RWPE2 (cell line): ENCODE data around the gene ERGIC1.

ENCODE experiments used
- ATAC-seq: fragments of 200-7000 bp; cut with Tn5 transposase; 3 replicates; pipeline ENCODE4 v1.9.1; 2021; ENCODE audit warnings: low read depth
- DNase-seq: peaks from one replicate; pipeline ENCODE4 v3.0.0-alpha.2; 2020; ENCODE audit warnings: low spot score
- H3K27ac ChIP-seq: fragments of 450-650 bp; 2 replicates; pipeline ENCODE4 v1.5.1; 2017; ENCODE audit warnings: mild to moderate bottlenecking; ENCODE audit not compliant: poor library complexity, severe bottlenecking
- H3K27me3 ChIP-seq: fragments of 250-450 bp; sonication (Bioruptor Pico); 2 replicates; pipeline ENCODE4 v1.5.1; 2021; ENCODE audit warnings: mild to moderate bottlenecking, moderate library complexity; ENCODE audit not compliant: insufficient read depth, poor library complexity, severe bottlenecking
- H3K36me3 ChIP-seq: fragments of 250-450 bp; sonication (Bioruptor Pico); 2 replicates; pipeline ENCODE4 v1.5.1; 2020; ENCODE audit warnings: low read depth, mild to moderate bottlenecking, moderate library complexity
- H3K4me1 ChIP-seq: fragments of 250-450 bp; sonication (Bioruptor Pico); 2 replicates; pipeline ENCODE4 v1.5.1; 2021; ENCODE audit warnings: mild to moderate bottlenecking, moderate library complexity; ENCODE audit not compliant: insufficient read depth, poor library complexity, severe bottlenecking
- H3K4me3 ChIP-seq: fragments of 250-450 bp; sonication (Bioruptor Pico); 2 replicates; pipeline ENCODE4 v1.5.1; 2021; ENCODE audit warnings: mild to moderate bottlenecking, moderate library complexity; ENCODE audit not compliant: severe bottlenecking
- H3K9me3 ChIP-seq: fragments of 250-450 bp; sonication (Bioruptor Pico); 2 replicates; pipeline ENCODE4 v1.5.1; 2021; ENCODE audit warnings: mild to moderate bottlenecking, moderate library complexity; ENCODE audit not compliant: severe bottlenecking
- TF ChIP-seq, protein P1 (sequence below): fragments of 450-650 bp; IDR thresholded peaks from one replicate; pipeline ENCODE4 v1.5.1; 2017; ENCODE audit warnings: mild to moderate bottlenecking, moderate library complexity; ENCODE audit not compliant: poor library complexity, severe bottlenecking

ERGIC1 gene

DNA sequence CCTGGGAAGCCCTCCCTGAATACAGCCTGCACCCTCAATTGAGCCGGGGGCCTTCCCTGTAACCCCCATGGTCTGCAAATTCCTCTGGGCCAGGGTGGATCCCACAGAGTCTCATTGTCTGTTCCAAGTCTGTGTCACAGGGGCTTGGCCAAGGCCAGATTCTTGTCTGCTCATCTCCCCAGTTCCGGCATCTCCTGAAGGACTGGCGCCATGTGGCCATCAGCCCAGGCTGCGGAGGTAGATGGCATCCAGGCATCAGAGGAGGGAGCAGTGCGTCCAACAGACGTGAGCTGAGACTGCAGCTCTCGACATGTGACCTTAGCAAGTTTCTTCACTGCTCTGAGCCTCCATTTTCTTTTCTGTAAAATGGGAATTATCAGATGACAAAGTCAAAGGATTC lies 87.9 kb downstream of the ERGIC1 start:
- H3K36me3 ChIP-seq = peaks cover 79% of the 10 kb centered on the region
- H3K4me1 ChIP-seq = peaks cover 12% of the 10 kb centered on the region
- H3K4me3 ChIP-seq = no peak overlapping the region
- ATAC-seq (no peak), DNase-seq (no peak)
- H3K27ac ChIP-seq = no peak overlapping the region
- H3K27me3 ChIP-seq = no peaks in the 10 kb centered on the region
- no peaks in the 10 kb centered on the region for H3K9me3 ChIP-seq
- TF ChIP-seq, protein P1, sequence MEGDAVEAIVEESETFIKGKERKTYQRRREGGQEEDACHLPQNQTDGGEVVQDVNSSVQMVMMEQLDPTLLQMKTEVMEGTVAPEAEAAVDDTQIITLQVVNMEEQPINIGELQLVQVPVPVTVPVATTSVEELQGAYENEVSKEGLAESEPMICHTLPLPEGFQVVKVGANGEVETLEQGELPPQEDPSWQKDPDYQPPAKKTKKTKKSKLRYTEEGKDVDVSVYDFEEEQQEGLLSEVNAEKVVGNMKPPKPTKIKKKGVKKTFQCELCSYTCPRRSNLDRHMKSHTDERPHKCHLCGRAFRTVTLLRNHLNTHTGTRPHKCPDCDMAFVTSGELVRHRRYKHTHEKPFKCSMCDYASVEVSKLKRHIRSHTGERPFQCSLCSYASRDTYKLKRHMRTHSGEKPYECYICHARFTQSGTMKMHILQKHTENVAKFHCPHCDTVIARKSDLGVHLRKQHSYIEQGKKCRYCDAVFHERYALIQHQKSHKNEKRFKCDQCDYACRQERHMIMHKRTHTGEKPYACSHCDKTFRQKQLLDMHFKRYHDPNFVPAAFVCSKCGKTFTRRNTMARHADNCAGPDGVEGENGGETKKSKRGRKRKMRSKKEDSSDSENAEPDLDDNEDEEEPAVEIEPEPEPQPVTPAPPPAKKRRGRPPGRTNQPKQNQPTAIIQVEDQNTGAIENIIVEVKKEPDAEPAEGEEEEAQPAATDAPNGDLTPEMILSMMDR = no peak

DNA sequence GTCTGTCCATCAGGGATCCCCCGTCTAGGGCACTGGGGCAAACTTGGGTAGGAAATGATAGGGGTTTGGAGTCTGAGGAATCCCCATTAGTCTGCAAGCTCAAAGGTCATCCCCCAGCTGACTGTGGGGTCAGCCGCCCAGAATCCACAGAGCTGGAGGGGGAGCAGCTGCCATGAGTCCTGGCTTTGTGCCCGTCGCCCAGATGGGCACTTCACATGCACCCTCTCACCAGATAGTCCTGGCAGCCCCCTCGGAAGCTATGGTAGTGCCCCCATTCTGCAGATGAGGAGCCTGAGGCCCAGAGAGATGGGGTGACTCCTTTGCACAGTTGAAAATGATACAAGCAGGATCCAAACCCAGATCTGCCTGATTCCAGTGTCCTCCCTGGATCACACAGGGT lies 89.5 kb downstream of the ERGIC1 start:
- ATAC-seq = no peak
- peaks cover 77% of the 10 kb centered on the region for H3K36me3 ChIP-seq
- H3K27ac ChIP-seq = no peak overlapping the region
- DNase-seq = no peak
- no peaks in the 10 kb centered on the region for H3K27me3 ChIP-seq
- H3K4me3 ChIP-seq = no peak overlapping the region
- peaks cover 12% of the 10 kb centered on the region for H3K4me1 ChIP-seq
- TF ChIP-seq, protein P1 = no peak
- no peaks in the 10 kb centered on the region for H3K9me3 ChIP-seq

DNA sequence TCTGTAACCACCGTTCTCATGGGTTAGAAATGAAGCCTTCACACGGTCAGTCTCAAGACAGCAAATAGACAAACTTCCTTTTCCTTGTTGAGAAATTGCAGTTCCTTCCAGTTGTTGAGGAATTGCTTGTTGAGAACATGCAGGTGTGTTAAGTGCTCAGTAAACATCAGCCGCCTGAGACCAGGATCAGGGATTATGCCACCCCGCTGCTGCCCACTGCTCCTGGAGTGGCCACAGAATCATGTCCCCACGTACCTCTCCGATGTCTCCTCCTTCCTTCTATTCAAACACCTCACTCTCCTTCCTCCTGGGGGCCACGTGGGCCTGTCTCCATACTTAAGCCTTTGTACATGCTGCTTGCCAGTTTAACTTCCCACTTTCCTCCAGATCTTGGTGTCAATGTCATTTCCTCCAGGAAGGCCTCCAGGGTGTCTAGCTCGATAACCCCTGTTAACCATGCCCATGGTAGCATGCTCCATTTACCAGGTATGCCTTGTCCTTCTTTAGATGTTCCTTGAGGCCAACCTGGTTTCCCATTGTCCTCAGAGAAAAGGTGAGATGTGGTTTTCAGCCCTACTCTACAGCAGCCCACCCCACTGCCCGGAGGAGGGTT lies 91.4 kb downstream of the ERGIC1 start:
- Histone ChIP-seq H3K27me3 (no peaks in the 10 kb centered on the region), H3K9me3 (no peaks in the 10 kb centered on the region), H3K4me1 (peaks cover 3% of the 10 kb centered on the region), H3K36me3 (peaks cover 75% of the 10 kb centered on the region), H3K27ac (no peak overlapping the region), H3K4me3 (no peak overlapping the region)
- DNase-seq (no peak), ATAC-seq (no peak)
- TF ChIP-seq, protein P1 = no peak

DNA sequence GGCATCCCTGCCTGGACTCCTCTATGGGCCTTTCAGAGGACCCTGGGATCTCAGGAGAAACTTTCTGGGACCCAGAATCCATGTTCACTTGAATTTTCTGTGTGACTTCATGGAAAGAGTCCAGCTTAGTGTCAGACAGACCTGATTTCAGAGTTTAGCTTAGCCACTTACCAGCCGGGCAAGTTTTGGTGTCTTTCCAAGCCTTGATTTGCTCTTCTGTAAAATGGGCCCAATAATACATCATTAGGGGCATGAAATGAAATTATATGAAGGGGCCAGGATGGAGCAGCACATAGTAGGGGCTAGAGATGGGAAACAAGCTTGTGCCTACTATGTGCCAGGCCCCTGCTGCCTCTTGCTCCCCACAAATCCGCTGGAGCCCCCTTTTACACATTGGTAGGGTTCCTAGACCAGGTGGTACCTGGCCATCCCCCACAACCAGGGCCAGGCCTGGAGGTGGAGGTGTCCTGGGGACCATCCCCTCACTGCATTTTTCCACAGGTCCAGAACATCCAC lies 92.0 kb downstream of the ERGIC1 start:
- H3K27me3 ChIP-seq = no peaks in the 10 kb centered on the region
- no peak overlapping the region for H3K27ac ChIP-seq
- peaks cover 7% of the 10 kb centered on the region for H3K4me1 ChIP-seq
- no peak overlapping the region for H3K4me3 ChIP-seq
- TF ChIP-seq, protein P1 = no peak
- DNase-seq (no peak), ATAC-seq (no peak)
- peaks cover 70% of the 10 kb centered on the region for H3K36me3 ChIP-seq
- no peaks in the 10 kb centered on the region for H3K9me3 ChIP-seq

DNA sequence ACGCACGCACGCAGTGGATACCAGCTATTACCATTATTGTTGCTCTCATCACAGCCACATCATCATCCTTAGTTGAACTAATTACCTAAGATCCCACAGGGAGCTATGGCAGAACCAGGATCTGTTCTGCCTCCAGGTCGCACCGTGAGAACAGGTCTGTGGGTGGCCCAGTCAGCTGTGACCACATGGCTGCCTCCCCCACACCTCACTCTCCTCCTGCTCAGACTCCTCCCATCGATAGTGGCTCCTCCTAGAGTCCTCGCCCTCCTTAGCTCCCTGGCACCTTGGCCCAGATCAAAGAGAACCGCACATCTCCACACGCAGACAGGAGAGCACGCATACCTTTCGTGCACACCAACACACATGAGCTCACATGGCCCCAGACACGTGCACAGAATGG lies 92.7 kb downstream of the ERGIC1 start:
- H3K27ac ChIP-seq = no peak overlapping the region
- ATAC-seq = no peak
- DNase-seq = no peak
- TF ChIP-seq, protein P1 = no peak
- H3K9me3 ChIP-seq = no peaks in the 10 kb centered on the region
- peaks cover 15% of the 10 kb centered on the region for H3K4me1 ChIP-seq
- no peaks in the 10 kb centered on the region for H3K27me3 ChIP-seq
- H3K36me3 ChIP-seq = peaks cover 62% of the 10 kb centered on the region
- no peak overlapping the region for H3K4me3 ChIP-seq
